NB4 (cell line): ENCODE data around the gene CLIC5.

Experiments
- DNase-seq: peaks from one replicate; pipeline ENCODE4 v3.0.0; 2010; ENCODE audit warnings: low read depth
- H3K4me3 ChIP-seq: one replicate; pipeline ENCODE4 v1.5.1; 2011; ENCODE audit warnings: mild to moderate bottlenecking, low read depth, low read length, moderate library complexity
- MYC ChIP-seq: IDR thresholded peaks from 2 replicates; pipeline ENCODE4 v1.6.1; 2011; ENCODE audit warnings: low read depth, low read length
- POLR2A ChIP-seq: IDR thresholded peaks from 2 replicates; pipeline ENCODE4 v1.6.1; 2011; ENCODE audit warnings: mild to moderate bottlenecking; ENCODE audit not compliant: insufficient read length; ENCODE audit errors: extremely low read depth
- TF ChIP-seq, protein P1 (sequence below): IDR thresholded peaks from 2 replicates; pipeline ENCODE4 v1.6.1; 2011; ENCODE audit warnings: low read depth, low read length
- TF ChIP-seq, protein P2 (sequence below): IDR thresholded peaks from one replicate; pipeline ENCODE4 v1.5.1; 2012; ENCODE audit warnings: low read depth, low read length

Gene CLIC5

DNA sequence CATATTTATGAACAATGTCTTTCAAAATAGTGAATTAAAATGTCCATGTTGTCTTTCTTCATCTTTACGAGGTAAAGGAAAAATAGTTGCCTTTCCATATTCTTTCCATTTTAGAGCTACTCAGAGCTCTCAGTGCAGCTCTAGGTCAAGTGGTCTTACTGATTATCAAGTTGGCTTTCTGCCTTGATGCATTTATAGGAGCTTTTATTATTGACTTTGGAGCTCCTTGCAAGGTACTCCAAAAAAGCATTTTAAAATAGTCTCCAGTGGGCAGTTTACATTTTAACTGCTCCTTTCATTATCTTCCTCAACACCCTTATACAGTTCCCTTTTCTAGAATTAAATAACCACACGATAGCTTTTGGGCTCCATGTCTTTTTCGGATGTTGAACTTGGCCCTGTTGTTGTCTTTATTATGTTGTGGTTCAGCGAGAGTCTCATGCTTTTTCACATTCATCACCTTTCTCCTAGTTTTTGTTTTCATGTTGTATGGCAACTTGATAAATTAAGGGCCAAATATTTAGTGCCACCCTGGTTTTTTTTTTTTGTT lies 122.9 kb downstream of the CLIC5 start:
- no peak for DNase-seq
- H3K4me3 ChIP-seq = no peak overlapping the region
- TF ChIP-seq, protein P1, sequence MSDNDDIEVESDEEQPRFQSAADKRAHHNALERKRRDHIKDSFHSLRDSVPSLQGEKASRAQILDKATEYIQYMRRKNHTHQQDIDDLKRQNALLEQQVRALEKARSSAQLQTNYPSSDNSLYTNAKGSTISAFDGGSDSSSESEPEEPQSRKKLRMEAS = no peak
- TF ChIP-seq MYC = no peak
- no peak for TF ChIP-seq POLR2A
- TF ChIP-seq, protein P2, sequence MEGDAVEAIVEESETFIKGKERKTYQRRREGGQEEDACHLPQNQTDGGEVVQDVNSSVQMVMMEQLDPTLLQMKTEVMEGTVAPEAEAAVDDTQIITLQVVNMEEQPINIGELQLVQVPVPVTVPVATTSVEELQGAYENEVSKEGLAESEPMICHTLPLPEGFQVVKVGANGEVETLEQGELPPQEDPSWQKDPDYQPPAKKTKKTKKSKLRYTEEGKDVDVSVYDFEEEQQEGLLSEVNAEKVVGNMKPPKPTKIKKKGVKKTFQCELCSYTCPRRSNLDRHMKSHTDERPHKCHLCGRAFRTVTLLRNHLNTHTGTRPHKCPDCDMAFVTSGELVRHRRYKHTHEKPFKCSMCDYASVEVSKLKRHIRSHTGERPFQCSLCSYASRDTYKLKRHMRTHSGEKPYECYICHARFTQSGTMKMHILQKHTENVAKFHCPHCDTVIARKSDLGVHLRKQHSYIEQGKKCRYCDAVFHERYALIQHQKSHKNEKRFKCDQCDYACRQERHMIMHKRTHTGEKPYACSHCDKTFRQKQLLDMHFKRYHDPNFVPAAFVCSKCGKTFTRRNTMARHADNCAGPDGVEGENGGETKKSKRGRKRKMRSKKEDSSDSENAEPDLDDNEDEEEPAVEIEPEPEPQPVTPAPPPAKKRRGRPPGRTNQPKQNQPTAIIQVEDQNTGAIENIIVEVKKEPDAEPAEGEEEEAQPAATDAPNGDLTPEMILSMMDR = no peak

DNA sequence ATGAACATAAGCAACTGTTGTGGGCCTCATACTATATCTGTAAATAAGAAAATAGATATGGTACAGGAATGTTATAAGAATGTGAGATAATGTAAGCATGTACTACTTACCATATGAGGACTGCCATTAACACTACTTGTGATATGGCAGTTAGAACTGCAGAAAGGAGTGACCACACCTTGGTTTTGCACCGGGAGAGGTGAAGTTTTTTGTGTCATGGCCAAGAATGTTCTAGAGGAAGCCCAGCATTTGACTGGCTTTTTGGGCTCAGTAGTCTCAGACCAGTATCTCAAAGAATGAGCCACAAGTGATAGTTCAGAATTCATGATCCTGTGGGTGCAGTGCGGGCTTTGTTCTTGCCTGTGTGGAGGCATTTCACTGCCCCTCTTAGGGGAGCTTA lies 123.5 kb downstream of the CLIC5 start:
- H3K4me3 ChIP-seq = no peak overlapping the region
- TF ChIP-seq, protein P2 = no peak
- TF ChIP-seq MYC (no peak), POLR2A (no peak)
- TF ChIP-seq, protein P1 = no peak
- DNase-seq = no peak

DNA sequence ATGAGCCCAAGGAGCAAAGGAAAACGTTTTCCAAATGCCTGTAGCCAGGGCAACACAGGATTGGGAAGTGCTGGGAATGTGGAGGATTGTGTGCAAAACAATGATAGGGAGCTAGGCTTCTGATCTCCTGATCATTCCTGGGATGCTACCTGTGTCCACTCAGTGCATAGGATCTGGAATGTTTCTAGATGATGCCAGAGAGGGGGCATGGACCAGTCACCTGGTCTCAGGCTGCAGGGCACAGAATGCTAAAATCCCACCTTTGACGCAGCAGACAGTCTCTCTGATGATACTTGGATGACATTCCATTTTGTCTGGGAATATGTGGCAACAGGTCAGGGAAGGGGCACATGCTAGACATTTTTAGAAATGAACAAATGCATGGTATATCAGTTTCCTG lies 128.9 kb downstream of the CLIC5 start:
- DNase-seq = no peak
- TF ChIP-seq, protein P1 = no peak
- no peak for TF ChIP-seq POLR2A
- TF ChIP-seq, protein P2 = no peak
- TF ChIP-seq MYC = no peak
- H3K4me3 ChIP-seq = no peak overlapping the region

DNA sequence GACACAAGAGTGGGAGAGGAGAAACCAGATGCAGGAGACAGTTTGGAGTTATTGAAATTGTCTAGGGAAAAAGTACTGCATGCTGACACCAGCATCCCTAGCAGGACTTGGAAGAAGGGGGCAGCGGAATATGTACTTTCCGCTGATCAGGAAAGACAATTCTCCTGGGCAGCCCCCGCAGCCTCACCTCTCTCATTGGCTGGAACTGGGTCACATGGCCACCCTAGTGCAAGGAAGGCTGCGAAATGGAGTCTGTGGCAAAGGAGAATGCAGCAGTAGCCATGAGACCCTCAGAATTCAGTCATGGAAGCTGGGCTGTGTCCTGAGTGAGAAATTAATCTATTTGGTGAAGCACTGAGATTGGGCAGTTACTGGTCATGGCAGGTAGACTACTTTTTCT lies 131.3 kb downstream of the CLIC5 start:
- TF ChIP-seq, protein P2 = no peak
- no peak for TF ChIP-seq MYC
- TF ChIP-seq POLR2A = no peak
- TF ChIP-seq, protein P1 = no peak

DNA sequence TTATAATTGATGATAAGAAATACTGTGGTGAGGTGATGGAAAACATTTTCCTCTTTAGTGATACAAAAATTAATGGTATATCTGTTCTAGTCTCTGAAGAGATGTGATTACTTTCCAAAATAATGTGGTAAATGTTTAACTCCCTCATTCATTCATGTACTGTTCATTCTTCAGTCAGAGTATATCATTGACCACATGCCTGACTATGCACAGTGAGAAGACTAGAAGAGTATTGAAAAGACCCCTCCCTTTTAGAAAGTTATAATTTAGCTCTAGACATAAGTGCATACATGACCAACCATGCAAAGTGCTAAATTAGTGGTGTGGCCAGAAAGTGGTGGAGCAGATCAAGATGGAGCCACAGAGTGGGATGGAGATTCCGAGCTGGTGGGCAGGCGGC lies 133.0 kb downstream of the CLIC5 start:
- TF ChIP-seq, protein P2 = no peak
- no peak for TF ChIP-seq POLR2A
- TF ChIP-seq, protein P1 = no peak
- no peak for TF ChIP-seq MYC
- H3K4me3 ChIP-seq = no peak overlapping the region
- no peak for DNase-seq

More for the DNA sequence above, 131.3 kb downstream of the CLIC5 start:
- DNase-seq = no peak
- H3K4me3 ChIP-seq = no peak overlapping the region
